Measurements from ENCODE around the gene GSTT2B.
"Not testable (repeated sequence)": the region's sequence is repeated elsewhere in the genome, so short reads cannot be mapped to it uniquely, and the experiment has no call there.

DNA sequence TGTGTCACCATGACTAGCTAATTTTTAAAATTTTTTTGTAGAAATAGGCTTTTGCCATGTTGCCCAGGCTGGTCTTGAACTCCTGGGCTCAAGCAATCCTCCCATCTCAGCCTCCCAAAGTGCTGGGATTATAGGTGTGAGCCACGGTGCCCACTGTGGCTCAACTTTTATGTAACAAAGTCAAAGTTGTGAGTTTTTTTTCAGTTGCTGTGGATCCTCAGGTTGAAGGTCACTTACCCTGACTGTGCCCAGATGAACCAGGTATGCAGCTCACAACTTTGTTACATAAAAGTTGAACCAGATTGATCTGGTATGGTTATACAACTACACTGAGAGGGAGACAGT is 40.8 kb downstream of the GSTT2B start:
- not testable (repeated sequence) for TF ChIP-seq POLR2A (IDR thresholded peaks at IDR 0.05)
- TF ChIP-seq, protein P1, sequence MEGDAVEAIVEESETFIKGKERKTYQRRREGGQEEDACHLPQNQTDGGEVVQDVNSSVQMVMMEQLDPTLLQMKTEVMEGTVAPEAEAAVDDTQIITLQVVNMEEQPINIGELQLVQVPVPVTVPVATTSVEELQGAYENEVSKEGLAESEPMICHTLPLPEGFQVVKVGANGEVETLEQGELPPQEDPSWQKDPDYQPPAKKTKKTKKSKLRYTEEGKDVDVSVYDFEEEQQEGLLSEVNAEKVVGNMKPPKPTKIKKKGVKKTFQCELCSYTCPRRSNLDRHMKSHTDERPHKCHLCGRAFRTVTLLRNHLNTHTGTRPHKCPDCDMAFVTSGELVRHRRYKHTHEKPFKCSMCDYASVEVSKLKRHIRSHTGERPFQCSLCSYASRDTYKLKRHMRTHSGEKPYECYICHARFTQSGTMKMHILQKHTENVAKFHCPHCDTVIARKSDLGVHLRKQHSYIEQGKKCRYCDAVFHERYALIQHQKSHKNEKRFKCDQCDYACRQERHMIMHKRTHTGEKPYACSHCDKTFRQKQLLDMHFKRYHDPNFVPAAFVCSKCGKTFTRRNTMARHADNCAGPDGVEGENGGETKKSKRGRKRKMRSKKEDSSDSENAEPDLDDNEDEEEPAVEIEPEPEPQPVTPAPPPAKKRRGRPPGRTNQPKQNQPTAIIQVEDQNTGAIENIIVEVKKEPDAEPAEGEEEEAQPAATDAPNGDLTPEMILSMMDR (IDR thresholded peaks at IDR 0.05) = not testable (repeated sequence)
